SU-DHL-6 (cell line): ENCODE results near the gene TELO2.

Source experiments
- H2AFZ ChIP-seq: fragments of 200-600 bp; sonication (generic); 2 replicates; pipeline ENCODE4 v1.6.1; 2014; ENCODE audit warnings: low read depth, mild to moderate bottlenecking, moderate library complexity, mixed read lengths, antibody characterized with exemption, low read length; ENCODE audit not compliant: severe bottlenecking
- H3F3A ChIP-seq: fragments of 200-600 bp; shearing (Covaris generic); 2 replicates; pipeline ENCODE4 v1.6.0; 2016; ENCODE audit warnings: antibody characterized with exemption, mild to moderate bottlenecking; ENCODE audit not compliant: insufficient read depth
- H3K27ac ChIP-seq: fragments of 200-600 bp; sonication (generic); 2 replicates; pipeline ENCODE4 v1.5.1; 2016; ENCODE audit warnings: low read depth, mild to moderate bottlenecking, low read length, moderate library complexity, mixed read lengths
- H3K27me3 ChIP-seq: fragments of 200-600 bp; sonication (generic), shearing (Covaris generic); 2 replicates; pipeline ENCODE4 v1.6.0; 2014; ENCODE audit warnings: mild to moderate bottlenecking, low read length
- H3K36me3 ChIP-seq: fragments of 200-600 bp; sonication (generic); 2 replicates; pipeline ENCODE4 v1.6.1; 2014; ENCODE audit warnings: mild to moderate bottlenecking, low read length, mixed read lengths
- H3K4me2 ChIP-seq: fragments of 300-600, 200-600 bp; shearing (Covaris generic), sonication (generic); 2 replicates; pipeline ENCODE4 v1.6.0; 2014; ENCODE audit warnings: low read length, low read depth, mild to moderate bottlenecking; ENCODE audit not compliant: poor library complexity, severe bottlenecking
- H3K4me3 ChIP-seq: fragments of 200-600 bp; sonication (generic); 2 replicates; pipeline ENCODE4 v1.5.1; 2014; ENCODE audit warnings: antibody characterized with exemption, low read length, mild to moderate bottlenecking, mixed read lengths; ENCODE audit not compliant: insufficient read depth, poor library complexity, severe bottlenecking
- H3K79me2 ChIP-seq: fragments of 200-600 bp; sonication (generic); 2 replicates; pipeline ENCODE4 v1.6.1; 2014; ENCODE audit warnings: mild to moderate bottlenecking, low read length, moderate library complexity; ENCODE audit not compliant: insufficient read depth
- H3K9ac ChIP-seq: fragments of 200-600 bp; sonication (generic); 2 replicates; pipeline ENCODE4 v1.7.0; 2014; ENCODE audit warnings: mild to moderate bottlenecking, low read length
- H3K9me2 ChIP-seq: fragments of 200-600 bp; sonication (generic); replicated peaks from 2 replicates; pipeline ENCODE4 v1.6.1; 2014; ENCODE audit warnings: low read length; ENCODE audit not compliant: insufficient read depth
- H3K9me3 ChIP-seq: fragments of 200-600 bp; sonication (generic); 2 replicates; pipeline ENCODE4 v1.6.1; 2014; ENCODE audit warnings: low read length, mixed read lengths; ENCODE audit not compliant: insufficient read depth
- H4K20me1 ChIP-seq: fragments of 200-600 bp; sonication (generic); 2 replicates; pipeline ENCODE4 v1.6.1; 2014; ENCODE audit warnings: low read depth, mild to moderate bottlenecking, antibody characterized with exemption, low read length, moderate library complexity, mixed read lengths
- EZH2phosphoT487 ChIP-seq: fragments of 200-600 bp; sonication (generic), shearing (Covaris generic); conservative IDR thresholded peaks from 2 replicates; pipeline ENCODE4 v1.6.1; 2018; ENCODE audit warnings: mild to moderate bottlenecking, antibody characterized with exemption, low read length, moderate library complexity, mixed read lengths
- TF ChIP-seq, protein P1 (sequence below): fragments of 200-600 bp; sonication (generic); IDR thresholded peaks from one replicate; pipeline ENCODE4 v1.5.1; 2017; ENCODE audit warnings: antibody characterized with exemption, mild to moderate bottlenecking, low read length, moderate library complexity; ENCODE audit not compliant: insufficient read depth, poor library complexity, severe bottlenecking

Gene TELO2

DNA sequence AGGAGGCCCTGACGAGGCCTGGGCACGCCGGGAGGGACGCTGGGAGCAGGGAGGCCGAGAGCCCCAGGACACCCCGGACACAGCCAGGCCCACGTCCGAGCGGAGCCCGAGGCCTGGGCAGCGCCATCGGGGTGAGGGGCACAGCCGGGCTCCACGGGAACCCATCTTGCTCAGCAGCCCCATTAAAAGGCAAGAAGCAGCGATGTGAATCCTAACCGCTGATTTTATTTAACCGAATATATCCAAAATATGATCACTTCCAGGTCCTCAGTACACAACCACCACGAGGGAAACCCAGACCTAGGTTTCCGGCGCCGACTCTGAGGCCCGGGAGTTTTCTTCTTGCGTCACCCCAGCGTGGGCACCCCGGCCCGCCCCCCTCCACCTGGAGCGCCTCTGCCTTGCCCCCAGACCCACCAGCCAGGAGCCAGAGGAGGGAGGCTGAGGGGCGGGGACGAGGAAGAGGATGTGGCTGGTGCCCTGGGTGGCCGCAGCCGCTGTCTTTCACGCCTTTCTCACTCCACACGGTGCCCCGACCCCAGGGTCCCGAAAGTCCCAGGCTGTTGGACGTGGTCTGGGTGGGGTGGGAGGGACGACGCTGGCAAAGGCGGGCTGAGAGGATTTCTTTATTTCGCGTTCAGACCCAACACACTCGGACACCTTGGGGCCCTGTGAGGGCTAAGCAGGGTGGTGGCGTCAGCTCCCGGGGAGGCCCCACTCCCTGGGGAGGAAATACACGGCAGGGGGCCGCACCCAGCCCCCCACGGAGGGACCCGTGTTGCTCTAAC lies 48.2 kb upstream of the TELO2 start:
- Histone ChIP-seq H3K4me3 (no peak overlapping the region), H3K36me3 (no peaks in the 10 kb centered on the region)

DNA sequence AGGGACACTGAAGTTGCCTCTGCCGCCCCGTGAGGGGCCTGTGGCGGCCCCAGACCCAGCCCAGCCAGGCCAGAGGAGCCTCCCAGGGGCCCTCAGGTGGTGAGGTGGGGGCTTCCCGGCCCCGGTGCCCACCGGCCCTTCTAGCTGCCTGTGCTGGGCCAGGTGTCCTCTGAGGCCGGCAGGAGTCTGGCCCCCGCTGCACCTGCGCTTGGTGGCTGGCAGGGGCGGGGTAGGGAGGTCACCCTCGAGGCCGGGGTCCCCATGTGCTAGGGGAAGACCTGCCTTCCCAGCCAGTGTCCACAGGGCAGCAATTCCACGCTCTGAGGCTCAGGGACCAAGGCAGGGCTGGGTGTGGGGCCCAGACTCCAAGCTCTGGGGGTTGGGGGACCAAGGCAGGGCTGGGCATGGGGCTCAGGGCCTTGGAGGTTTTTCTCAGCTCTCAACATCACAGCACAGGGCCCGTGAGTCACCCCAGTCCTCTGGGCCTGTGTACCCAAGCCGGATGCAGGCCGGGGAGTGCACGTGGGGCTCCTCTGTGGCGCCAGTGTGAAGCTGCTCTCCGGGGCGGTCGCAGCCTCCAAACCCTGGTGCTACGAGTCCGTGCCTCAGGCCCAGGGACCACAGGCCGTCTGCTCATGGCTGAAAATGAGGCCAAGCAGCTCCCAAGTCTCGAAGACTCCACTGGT lies 47.5 kb upstream of the TELO2 start:
- Histone ChIP-seq H3K36me3 (no peaks in the 10 kb centered on the region), H4K20me1 (no peaks in the 10 kb centered on the region), H3K9me3 (no peaks in the 10 kb centered on the region), H3K79me2 (no peaks in the 10 kb centered on the region), H3K9ac (no peak overlapping the region), H3K9me2 (no peaks in the 10 kb centered on the region), H3F3A (no peaks in the 10 kb centered on the region), H3K27ac (no peak overlapping the region), H3K4me2 (no peak overlapping the region), H3K27me3 (no peaks in the 10 kb centered on the region), H2AFZ (no peak overlapping the region), H3K4me3 (no peak overlapping the region)
- TF ChIP-seq, protein P1, sequence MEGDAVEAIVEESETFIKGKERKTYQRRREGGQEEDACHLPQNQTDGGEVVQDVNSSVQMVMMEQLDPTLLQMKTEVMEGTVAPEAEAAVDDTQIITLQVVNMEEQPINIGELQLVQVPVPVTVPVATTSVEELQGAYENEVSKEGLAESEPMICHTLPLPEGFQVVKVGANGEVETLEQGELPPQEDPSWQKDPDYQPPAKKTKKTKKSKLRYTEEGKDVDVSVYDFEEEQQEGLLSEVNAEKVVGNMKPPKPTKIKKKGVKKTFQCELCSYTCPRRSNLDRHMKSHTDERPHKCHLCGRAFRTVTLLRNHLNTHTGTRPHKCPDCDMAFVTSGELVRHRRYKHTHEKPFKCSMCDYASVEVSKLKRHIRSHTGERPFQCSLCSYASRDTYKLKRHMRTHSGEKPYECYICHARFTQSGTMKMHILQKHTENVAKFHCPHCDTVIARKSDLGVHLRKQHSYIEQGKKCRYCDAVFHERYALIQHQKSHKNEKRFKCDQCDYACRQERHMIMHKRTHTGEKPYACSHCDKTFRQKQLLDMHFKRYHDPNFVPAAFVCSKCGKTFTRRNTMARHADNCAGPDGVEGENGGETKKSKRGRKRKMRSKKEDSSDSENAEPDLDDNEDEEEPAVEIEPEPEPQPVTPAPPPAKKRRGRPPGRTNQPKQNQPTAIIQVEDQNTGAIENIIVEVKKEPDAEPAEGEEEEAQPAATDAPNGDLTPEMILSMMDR, result no peak
- TF ChIP-seq EZH2phosphoT487, result no peak

More for the DNA sequence above, 48.2 kb upstream of the TELO2 start:
- no peaks in the 10 kb centered on the region for H3F3A ChIP-seq
- H4K20me1 ChIP-seq, result no peaks in the 10 kb centered on the region
- no peaks in the 10 kb centered on the region for H3K9me2 ChIP-seq
- no peak overlapping the region for H2AFZ ChIP-seq
- H3K9ac ChIP-seq, result no peak overlapping the region
- no peaks in the 10 kb centered on the region for H3K27me3 ChIP-seq
- TF ChIP-seq, protein P1, result no peak
- TF ChIP-seq EZH2phosphoT487, result no peak
- no peaks in the 10 kb centered on the region for H3K79me2 ChIP-seq
- no peak overlapping the region for H3K27ac ChIP-seq
- no peaks in the 10 kb centered on the region for H3K9me3 ChIP-seq
- H3K4me2 ChIP-seq, result no peak overlapping the region

DNA sequence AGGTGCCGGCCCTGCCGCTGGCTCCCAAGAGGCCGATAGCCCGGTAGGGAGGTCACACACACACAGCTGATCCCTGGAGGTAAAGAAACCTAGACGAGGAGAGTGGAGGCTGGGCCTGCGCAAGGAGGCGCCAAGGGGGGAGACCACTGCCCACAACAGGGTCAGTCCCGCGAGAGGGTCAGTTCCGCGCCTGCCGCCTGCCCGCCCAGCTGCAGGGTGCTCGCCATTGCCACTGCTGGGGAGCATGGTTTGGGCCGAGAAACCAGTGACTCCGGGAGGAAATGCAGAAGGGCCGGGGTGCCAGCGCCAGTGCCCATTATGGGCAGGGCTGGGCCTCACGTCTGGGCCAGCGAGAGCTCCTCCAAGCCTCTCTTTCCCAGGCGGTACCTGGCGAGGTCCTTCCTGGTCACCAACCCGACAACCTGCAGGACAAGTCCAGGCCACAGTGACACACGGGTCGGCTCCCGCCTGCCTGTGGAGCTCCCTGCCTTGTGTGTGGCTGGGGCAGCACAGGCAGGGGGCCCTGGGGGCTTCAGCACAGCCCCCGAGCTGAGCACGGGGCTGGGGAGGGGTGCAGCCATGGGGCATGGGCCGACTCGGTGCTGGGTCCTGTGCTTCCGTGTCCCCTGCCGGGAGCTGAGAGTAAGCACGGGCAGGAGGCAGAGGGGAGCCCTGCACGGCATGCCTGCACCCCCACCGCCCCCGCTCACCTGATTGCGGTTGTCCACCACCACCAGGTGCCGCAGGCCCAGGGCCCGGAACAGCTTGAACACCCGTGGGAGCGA lies 46.7 kb upstream of the TELO2 start:
- H3K4me2 ChIP-seq, result no peak overlapping the region
- H3F3A ChIP-seq, result no peaks in the 10 kb centered on the region
- no peak for TF ChIP-seq EZH2phosphoT487
- TF ChIP-seq, protein P1, result no peak
- H3K79me2 ChIP-seq, result no peaks in the 10 kb centered on the region
- H4K20me1 ChIP-seq, result no peaks in the 10 kb centered on the region
- no peaks in the 10 kb centered on the region for H3K9me2 ChIP-seq
- no peaks in the 10 kb centered on the region for H3K27me3 ChIP-seq
- no peaks in the 10 kb centered on the region for H3K36me3 ChIP-seq
- H3K9me3 ChIP-seq, result no peaks in the 10 kb centered on the region
- H3K27ac ChIP-seq, result no peak overlapping the region
- no peak overlapping the region for H2AFZ ChIP-seq
- no peak overlapping the region for H3K4me3 ChIP-seq
- no peak overlapping the region for H3K9ac ChIP-seq
